Measurements from ENCODE around the gene IFT88. TPM values are rescaled to one million over a fixed set of nuclear protein-coding genes. Genes with fewer than 3 reads are reported as not detected.

The IFT88 gene
- total RNA-seq, 2 donors from 2014 or later: 8.4 to 8.8 TPM

DNA sequence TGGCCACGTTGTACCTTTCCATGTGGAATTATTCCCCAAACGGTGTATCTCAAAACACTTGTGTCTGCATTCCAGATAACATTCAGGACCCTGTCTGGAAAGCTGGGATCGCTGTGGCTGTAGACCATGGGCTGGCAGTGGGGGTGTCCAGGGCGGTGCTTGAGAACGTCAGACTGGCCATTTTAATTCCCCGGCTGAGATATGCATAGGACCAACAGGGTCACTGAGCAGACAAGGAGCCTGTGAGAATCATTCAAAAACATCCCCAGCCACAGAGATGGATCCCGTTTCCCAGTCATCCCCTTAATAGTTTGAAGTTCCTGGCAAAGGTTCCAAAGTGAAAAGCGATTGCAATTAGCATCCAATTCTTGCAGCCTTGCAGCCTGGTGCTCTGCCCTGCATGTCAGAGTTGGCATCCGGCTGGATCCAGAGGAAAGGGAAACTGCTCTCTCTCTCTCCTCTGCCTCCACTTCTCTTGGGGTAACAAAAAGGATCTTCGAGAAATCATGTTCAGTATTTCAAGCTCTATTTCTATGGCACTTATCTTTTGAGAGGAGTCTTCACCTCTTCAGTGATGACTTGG lies 41.6 kb downstream of the IFT88 start:
- no peak for ATAC-seq
- intact Hi-C loops (cut with DNase I): no loop called here
- no peak for DNase-seq

DNA sequence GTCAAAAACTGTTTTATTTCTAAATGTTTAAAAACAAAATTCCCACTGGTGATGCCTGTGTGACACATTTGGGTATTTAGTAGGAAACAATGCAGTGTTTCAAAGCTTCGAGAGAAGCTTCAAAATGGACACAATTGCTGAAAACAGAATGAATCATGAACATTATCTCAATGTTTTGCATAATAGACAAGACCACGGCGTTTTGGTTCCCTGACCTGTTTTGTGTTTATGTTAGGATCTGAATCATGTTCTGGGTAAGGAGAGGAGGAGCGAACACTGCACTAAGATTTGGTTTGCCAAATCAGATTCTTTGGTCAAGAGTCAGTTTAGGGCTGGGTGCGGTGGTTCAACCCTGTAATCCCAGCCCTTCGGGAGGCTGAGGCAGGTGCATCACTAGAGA lies 42.2 kb downstream of the IFT88 start:
- ATAC-seq: no peak
- DNase-seq: no peak
- intact Hi-C loops (cut with DNase I): no loop called here

GRCh38 chr13:20610006-20610405 lies 43.0 kb downstream of the IFT88 start:
- ATAC-seq (no peak), DNase-seq (no peak)
- intact Hi-C loops (cut with DNase I): no loop called here

DNA sequence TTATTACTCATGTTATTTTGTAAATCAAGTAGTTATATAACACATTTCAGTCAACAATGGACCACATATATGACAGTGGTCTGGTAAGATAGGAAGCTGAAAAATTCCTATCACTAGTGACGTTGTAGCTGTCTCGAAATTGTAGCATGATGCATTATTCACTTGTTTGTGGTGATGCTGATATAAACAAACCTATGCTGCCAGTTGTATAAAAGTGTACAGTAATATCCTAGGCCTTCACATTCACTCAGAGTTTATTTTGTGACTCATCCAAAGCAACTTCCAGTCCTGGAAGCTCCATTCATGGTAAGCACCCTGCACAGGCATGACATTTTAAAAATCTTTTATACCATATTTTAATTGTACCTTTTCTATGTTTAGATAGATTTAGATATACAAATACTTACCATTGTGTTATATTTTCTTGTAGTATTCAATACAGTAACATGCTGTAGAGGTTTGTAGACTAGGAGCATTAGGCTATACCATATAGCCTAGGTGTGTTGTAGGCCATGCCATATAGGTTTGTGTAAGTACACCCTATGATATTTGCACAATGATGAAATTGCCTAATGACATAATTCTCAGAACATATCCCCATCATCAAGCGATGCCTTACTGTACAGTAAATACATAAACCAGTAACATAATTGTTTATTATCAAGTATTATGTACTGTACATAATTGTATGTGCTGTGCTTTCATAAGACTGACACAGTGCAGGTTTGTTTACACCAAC lies 49.3 kb downstream of the IFT88 start:
- no peak for DNase-seq
- ATAC-seq: no peak
- intact Hi-C loops (cut with DNase I): no loop called here

DNA sequence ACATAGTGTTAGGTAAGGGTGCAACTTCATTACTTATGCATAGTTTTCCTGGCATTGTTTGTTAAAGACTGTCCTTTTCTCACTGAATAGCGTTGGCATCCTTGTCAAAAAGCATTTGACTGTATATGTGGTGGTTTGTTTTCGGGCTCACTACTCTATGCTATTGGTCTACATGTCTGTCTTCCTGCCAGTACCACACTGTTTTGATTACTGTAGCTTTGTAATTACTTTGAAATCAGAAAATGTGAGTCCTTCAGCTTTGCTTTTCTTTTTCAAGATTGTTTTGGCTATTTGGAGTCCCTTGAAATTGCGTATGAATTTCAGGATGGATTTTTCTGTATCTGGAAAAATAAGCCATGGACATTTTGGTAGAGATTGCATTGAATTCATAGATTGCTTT lies 56.0 kb downstream of the IFT88 start:
- ATAC-seq (no peak), DNase-seq (no peak)
- intact Hi-C loops (cut with DNase I): no loop called here

DNA sequence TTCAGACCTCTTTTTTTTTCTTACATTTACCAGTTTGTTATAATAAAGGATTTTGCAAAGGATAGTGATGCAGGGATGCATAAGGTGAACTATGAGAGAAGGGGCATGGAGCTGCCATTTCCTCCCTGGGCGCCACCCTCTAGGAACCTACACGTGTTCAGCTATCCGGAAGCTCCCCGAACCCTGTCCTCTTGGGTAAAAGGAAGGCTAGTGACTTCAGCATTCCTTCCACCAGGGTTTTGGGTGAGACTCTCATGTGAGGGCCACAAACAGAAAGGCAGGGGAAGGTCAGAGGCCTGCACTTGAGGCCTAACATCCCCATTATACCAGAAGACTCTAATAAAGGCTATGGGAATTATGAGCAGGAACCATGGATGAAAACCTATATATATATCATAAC lies 57.3 kb downstream of the IFT88 start:
- intact Hi-C loops (cut with DNase I): no loop called here
- ATAC-seq (no peak), DNase-seq (no peak)

DNA sequence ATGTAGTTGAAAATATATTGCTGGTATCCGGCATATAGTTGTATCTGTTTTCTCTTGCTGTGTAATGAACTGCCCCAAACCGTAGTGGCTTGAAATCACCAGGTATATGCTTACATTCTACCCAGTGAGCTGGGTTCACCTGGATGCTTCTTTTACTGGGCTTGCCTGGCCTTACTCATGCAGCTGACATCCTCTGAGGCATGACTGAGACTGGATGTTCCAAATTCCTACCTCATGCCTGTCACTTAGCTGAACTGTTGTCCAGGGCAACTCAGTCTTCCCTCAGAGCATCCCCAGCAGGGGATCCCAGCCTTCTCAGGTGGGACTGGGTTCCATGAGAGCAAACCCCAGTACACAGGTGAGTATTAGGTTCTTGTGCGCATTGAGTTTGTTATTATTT lies 66.8 kb downstream of the IFT88 start:
- ATAC-seq: no peak
- intact Hi-C loops (cut with DNase I): no loop called here
- DNase-seq: no peak

DNA sequence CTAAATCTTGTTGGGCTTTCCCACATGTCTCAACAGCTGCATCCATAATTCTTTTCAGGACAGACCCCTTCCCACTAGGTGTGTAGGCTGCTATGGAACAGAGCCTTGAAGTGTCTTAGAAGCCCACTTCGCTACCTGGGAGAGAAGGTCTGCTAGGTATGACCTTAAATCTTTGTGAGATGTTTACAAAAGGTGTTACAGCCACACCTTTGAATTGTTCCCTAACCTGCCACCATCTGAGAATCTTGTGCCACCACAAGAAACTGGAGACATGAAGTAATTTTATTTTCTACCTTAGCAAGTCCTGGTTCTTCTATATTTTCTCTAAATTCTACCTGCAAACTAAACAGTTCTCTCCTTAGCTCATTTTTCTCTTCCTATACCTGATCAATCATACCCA lies 69.1 kb downstream of the IFT88 start:
- intact Hi-C loops (cut with DNase I): no loop called here
- ATAC-seq: no peak
- DNase-seq: no peak

DNA sequence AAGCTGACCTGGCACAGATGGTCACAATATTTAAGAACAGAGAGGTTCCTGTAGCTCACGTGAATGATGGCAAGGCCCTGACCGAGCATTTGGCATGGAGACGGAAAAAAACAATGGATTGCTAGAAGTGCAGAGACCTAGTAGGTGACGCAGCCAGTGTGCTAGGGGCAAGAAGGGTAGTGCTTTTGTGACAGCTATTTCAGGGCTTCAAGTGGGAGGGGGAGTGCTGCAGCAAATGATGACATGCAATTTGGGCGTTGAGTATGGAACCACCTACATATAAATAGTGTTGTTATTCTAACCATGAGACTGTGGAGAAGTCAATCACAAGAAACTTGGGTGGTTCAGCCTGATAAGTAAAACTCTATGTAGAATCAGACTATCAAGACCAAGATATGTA lies 70.9 kb downstream of the IFT88 start:
- ATAC-seq (no peak), DNase-seq (no peak)
- intact Hi-C loops (cut with DNase I): no loop called here

GRCh38 chr13:20647758-20648157 lies 80.8 kb downstream of the IFT88 start:
- intact Hi-C loops (cut with DNase I): no loop called here
- ATAC-seq: no peak

DNA sequence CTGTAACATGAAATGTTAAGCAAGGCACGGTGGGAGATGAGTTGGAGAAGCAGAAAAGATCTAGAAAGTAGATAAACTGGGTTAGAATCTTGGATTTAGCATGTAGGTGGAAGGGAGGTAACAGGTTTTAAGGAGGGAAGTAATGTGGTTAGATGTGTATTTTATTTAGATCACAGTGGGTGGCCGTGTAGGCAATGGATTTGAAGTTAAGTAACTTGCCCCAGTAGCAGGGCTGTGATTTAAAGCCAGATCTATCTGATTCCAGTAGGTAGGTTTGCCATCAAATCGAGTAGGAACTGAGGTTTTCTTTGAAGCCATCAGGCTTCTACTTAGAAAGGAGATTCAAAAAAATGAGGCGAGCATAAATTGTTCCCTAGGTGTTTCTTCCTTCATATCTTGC lies 86.0 kb downstream of the IFT88 start:
- intact Hi-C loops (cut with DNase I): no loop called here
- no peak for DNase-seq

More at GRCh38 chr13:20647758-20648157, 80.8 kb downstream of the IFT88 start:
- DNase-seq: no peak

GRCh38 chr13:20654156-20654555 lies 87.2 kb downstream of the IFT88 start:
- DNase-seq (no peak), ATAC-seq (no peak)
- intact Hi-C loops (cut with DNase I): no loop called here

More for the DNA sequence above, 86.0 kb downstream of the IFT88 start:
- no peak for ATAC-seq

DNA sequence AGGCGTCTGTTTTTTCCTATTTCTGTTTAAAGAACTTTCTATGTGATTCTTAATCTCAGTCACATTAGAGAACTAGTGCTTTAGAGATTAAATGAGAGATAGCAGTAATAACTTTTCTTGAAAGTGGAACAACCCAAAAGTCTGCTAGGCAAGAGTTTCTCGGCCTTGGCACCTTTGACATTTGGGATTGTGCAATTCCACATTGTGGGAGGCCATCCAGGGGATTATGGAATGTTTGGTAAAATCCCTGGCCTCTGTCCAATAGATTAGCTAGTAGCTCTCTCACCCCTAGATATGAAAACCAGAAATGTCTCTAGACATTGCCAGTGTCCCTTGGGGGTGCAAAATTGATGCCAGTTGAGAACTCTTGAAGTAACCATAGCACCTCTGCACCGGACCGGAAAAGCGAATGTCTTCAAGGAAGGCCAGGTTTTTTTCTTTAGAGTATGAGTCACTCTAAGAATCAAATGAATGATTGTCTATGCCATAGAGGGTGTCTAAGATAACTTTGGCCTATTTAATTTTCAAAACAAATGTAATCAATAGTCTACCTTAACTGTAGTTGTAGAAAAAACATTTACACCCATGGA lies 91.6 kb downstream of the IFT88 start:
- intact Hi-C loops (cut with DNase I): no loop called here
- no peak for DNase-seq
- ATAC-seq: no peak

GRCh38 chr13:20664351-20664750 lies 97.4 kb downstream of the IFT88 start:
- intact Hi-C loops (cut with DNase I): no loop called here
- ATAC-seq (no peak), DNase-seq (no peak)

- DNase-seq (no peak), ATAC-seq (no peak)
- intact Hi-C loops (cut with DNase I): no loop called here
Measured at GRCh38 chr13:20666948-20667347, 100.0 kb downstream of the IFT88 start.

- DNase-seq (no peak), ATAC-seq (no peak)
- intact Hi-C loops (cut with DNase I): no loop called here
Measured at GRCh38 chr13:20667857-20668437, 101.0 kb downstream of the IFT88 start.

DNA sequence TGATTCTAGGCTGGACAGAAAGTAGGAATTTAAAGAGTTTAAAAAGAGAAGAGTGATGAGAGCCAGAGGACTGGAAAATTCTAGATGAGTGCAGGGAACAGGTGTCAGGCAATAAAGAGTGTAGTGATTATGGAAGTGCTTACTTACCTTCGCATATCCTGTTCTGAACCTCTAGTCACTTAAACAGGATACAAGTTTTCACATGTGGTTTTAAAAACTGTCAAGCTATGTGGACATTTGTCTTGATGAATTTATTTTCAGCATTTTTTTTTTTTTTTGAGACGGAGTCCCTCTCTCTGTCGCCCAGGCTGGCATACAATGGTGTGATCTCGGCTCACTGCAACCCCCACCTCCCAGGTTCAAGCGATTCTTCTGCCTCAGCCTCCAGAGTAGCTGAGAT lies 102.2 kb downstream of the IFT88 start:
- DNase-seq (no peak), ATAC-seq (no peak)
- intact Hi-C loops (cut with DNase I): no loop called here

- ATAC-seq: no peak
Measured at GRCh38 chr13:20671789-20672188, 104.8 kb downstream of the IFT88 start.

GRCh38 chr13:20672772-20673171 lies 105.8 kb downstream of the IFT88 start:
- ATAC-seq (peak; percentile 76 to 81), DNase-seq (no peak)
- intact Hi-C loops (cut with DNase I): no loop called here

More at GRCh38 chr13:20671789-20672188, 104.8 kb downstream of the IFT88 start:
- intact Hi-C loops (cut with DNase I): no loop called here
- DNase-seq: no peak

DNA sequence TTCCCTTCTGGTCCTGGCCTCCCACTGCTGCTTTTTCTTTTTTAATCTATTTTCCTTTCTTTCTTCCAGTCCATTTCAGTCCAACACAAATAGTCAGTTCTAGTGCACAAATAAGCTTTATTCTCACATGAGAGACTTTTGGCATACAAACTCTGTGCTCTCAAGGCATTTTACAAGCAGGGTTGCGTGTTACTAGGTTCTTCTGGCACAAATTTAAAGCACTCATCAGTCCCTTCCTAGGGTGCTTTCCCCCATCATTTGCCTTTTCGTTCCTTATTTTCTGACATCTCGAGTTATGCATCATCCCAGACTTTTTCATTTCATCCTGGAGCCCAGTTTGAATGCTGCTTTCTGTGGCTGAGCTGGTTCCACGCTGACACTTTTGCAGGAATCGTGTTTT lies 106.8 kb downstream of the IFT88 start:
- ATAC-seq: peak in 1 of 2 donors; percentile 14
- no peak for DNase-seq
- intact Hi-C loops (cut with DNase I): no loop called here

All from left cardiac atrium (tissue), 4 donors.